SK-N-MC (cell line): ENCODE measurements around the gene WNT3.
A peak's percentile ranks its signal among the peaks of the same experiment; 100 is the strongest.

Experiments
- DNase-seq: peaks from one replicate; pipeline ENCODE4 v3.0.0-alpha.2; 2011; ENCODE audit warnings: low read depth, low spot score
- H3K27ac ChIP-seq: fragments of 200-600 bp; sonication (generic); 2 replicates; pipeline ENCODE4 v1.5.1; 2016; ENCODE audit warnings: mixed run types
- H3K36me3 ChIP-seq: fragments of 200-600 bp; sonication (generic); 2 replicates; pipeline ENCODE4 v1.6.1; 2017; ENCODE audit warnings: antibody characterized with exemption, low read length, mixed read lengths; ENCODE audit not compliant: insufficient read depth
- H3K4me3 ChIP-seq: fragments of 200-600 bp; sonication (generic); 2 replicates; pipeline ENCODE4 v1.5.1; 2016
- H3K9ac ChIP-seq: fragments of 200-600 bp; sonication (generic); 2 replicates; pipeline ENCODE4 v1.8.0; 2017; ENCODE audit warnings: mixed run types, mixed read lengths; ENCODE audit not compliant: insufficient read length
- H3K9me3 ChIP-seq: fragments of 200-600 bp; sonication (generic); 2 replicates; pipeline ENCODE4 v1.6.1; 2017; ENCODE audit warnings: low read depth, mild to moderate bottlenecking, antibody characterized with exemption, low read length, moderate library complexity, mixed read lengths
- EZH2 ChIP-seq: fragments of 200-600 bp; sonication (generic); IDR thresholded peaks from one replicate; pipeline ENCODE4 v1.6.1; 2017; ENCODE audit warnings: antibody characterized with exemption
- FOXP2 ChIP-seq: optimal IDR thresholded peaks from 2 replicates; pipeline ENCODE3; 2011; ENCODE audit warnings: mild to moderate bottlenecking, moderate library complexity; ENCODE audit not compliant: insufficient read depth; ENCODE audit errors: extremely low read length, control extremely low read depth
- POLR2AphosphoS5 ChIP-seq: IDR thresholded peaks from 2 replicates; pipeline ENCODE4 v1.6.1; 2012; ENCODE audit warnings: mild to moderate bottlenecking, low read depth, low read length, borderline replicate concordance

The WNT3 gene

DNA sequence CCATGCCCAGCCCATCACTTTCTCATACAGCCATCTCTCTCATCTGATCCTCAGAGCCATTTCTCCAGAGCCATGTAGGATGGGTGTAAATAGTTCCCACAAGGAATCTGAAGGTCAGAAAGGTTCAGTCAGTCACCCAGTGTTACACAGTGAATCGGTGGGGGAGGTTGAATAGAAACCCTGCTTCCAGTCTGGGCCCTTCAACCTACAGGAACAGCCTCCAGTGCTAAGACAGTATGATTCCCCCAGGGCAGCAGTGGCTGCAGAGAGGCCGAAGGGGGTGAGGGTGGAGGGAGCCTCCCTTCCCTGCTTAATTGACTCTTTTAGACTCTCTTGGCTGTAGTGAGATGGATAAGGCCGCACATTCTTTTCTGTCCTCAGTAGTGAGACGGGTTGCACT is 36.5 kb upstream of the WNT3 start:
- DNase-seq = no peak

DNA sequence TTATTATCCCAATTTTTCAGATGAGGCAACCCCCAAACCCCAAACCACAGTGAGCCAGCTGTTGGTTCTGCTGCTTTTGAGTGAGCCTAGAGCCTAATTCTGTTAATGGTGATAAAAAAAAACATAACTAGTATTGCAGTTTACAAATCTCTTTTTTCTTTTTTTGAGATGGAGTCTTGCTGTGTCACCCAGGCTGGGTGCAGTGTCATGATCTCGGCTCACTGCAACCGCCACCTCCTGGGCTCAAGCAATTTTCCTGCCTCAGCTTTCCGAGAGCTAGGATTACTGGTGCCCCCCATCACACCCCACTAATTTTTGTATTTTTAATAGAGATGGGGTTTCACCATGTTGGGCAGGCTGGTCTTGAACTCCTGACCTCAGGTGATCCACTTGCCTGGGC is 36.0 kb upstream of the WNT3 start:
- no peak overlapping the region for H3K27ac ChIP-seq
- H3K4me3 ChIP-seq = no peak overlapping the region
- no peaks in the 10 kb centered on the region for H3K9me3 ChIP-seq
- DNase-seq = no peak
- H3K9ac ChIP-seq = no peak overlapping the region
- H3K36me3 ChIP-seq = no peaks in the 10 kb centered on the region
- no peak for TF ChIP-seq POLR2AphosphoS5
- no peak for TF ChIP-seq EZH2
- no peak for TF ChIP-seq FOXP2

More for the DNA sequence above, 36.5 kb upstream of the WNT3 start:
- Histone ChIP-seq H3K9me3 (no peaks in the 10 kb centered on the region), H3K36me3 (no peaks in the 10 kb centered on the region), H3K27ac (no peak overlapping the region), H3K9ac (no peak overlapping the region), H3K4me3 (no peak overlapping the region)
- TF ChIP-seq FOXP2 (no peak), POLR2AphosphoS5 (no peak), EZH2 (no peak)

DNA sequence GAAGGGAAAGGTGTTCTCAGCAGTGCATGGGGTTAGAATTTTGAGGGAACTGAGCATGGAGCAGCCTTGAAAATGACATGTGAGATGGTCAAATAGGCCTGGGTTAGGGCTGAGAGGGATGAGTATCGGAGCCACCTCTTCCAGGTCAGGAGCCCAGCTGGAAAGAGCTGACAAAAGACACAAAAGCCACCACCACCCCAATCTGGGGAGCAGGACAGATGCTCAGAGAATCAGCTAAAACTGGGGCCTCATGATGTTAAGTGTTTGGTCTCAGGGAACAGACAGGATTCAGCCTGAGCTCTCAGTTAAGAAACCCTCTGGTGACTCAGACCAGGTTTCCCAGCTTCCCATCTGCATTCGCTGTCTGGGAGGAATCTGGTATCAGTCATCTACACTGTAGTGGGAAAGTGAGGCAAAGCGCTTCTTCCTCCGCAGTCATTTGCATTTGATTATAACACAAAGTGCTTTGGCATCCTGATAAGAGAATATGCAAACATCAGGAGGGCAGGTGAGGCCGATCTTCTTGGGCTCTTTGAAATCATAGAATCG is 35.5 kb upstream of the WNT3 start:
- no peaks in the 10 kb centered on the region for H3K9me3 ChIP-seq
- H3K27ac ChIP-seq = no peak overlapping the region
- H3K4me3 ChIP-seq = no peak overlapping the region
- H3K9ac ChIP-seq = no peak overlapping the region
- TF ChIP-seq POLR2AphosphoS5 (no peak), FOXP2 (no peak), EZH2 (no peak)
- DNase-seq = no peak
- H3K36me3 ChIP-seq = no peaks in the 10 kb centered on the region

DNA sequence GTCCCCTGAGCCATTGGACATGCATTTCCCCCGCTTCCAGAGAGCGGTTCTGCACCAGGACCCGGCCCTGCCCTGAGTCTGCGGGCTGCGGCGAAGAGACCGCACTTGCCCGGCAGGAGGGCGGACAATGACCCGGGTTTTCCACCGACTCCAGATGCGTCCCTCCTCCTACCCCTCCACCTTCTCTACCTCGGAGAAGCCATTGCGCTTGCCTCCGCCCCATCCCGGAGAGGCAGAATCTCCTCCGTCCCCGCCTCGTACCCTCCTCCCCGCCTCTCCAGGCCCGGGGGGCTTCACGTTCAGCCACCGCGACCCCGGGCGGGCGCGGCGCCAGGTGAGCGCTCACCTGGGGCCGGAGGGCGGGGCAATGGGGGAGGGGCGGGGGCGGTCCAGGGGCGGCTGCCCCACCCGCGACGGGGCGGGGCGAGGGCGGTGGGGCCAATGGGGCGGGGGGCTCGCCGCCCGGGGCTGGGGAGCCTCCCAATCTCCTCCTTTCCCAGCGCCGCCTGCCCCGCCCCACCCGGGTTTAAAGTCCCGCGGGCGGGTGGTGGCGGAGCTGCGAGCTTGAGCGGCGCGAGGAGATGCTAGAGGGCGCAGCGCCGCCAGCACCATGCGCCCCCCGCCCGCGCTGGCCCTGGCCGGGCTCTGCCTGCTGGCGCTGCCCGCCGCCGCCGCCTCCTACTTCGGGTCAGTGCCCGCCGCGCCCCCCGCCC is 32.7 kb upstream of the WNT3 start, which contains the start of gene WNT9B:
WNT9B (plus strand) TSS at position 555 of the 713 bp plus-strand sequence; CDS start at position 611, 56 bp downstream.
- no peak for DNase-seq
- H3K9me3 ChIP-seq = no peaks in the 10 kb centered on the region
- peak within 1 kb of the TSS; percentile 47 for H3K4me3 ChIP-seq
- TF ChIP-seq FOXP2 (no peak), EZH2 (no peak), POLR2AphosphoS5 (no peak)
- no peak within 1 kb of the TSS for H3K9ac ChIP-seq
- H3K36me3 ChIP-seq = no peaks in the 10 kb centered on the region
- H3K27ac ChIP-seq = no peak within 1 kb of the TSS

DNA sequence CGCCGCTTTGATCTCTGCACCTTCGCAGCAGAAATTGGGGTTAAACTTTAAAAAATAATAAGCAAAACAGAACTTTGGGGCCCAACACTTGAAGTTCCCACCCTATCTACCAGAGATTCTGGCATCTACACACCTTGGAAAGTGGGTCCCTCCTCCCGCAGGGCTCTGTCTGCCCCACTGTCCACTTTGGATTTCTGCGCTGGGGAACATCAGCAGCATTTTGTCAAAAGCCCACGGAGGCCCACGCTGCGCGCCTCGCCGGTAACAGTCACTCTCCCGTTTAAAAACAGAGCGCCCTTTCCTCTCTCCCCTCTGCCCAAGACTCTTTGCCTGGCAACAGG is 32.2 kb upstream of the WNT3 start:
- Histone ChIP-seq H3K27ac (no peak overlapping the region), H3K9me3 (no peaks in the 10 kb centered on the region), H3K4me3 (no peak overlapping the region), H3K9ac (no peak overlapping the region), H3K36me3 (no peaks in the 10 kb centered on the region)
- no peak for DNase-seq
- TF ChIP-seq POLR2AphosphoS5 (no peak), FOXP2 (no peak), EZH2 (no peak)

DNA sequence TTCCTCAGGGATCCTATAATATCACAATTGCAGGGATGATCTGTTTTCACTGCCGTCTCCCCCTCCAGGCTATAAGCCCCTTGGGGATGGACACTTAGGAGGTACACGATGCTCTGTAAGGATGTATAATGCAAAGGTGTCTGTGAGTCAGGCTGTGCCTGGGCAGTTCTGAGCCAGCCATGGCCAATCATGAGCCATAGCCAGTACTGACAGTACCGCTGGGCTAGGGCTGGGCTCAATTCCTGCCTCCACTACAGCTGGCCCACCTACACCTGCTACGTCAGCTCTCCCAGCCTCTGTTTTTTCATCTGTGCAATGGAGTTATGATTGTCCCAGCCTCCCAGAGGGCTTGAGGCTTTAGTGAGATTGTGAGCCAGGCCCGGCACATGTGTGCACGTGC is 30.0 kb upstream of the WNT3 start:
- no peaks in the 10 kb centered on the region for H3K9me3 ChIP-seq
- H3K9ac ChIP-seq = no peak overlapping the region
- no peak overlapping the region for H3K4me3 ChIP-seq
- DNase-seq = no peak
- no peaks in the 10 kb centered on the region for H3K36me3 ChIP-seq
- TF ChIP-seq FOXP2 (no peak), POLR2AphosphoS5 (no peak), EZH2 (no peak)
- H3K27ac ChIP-seq = no peak overlapping the region

DNA sequence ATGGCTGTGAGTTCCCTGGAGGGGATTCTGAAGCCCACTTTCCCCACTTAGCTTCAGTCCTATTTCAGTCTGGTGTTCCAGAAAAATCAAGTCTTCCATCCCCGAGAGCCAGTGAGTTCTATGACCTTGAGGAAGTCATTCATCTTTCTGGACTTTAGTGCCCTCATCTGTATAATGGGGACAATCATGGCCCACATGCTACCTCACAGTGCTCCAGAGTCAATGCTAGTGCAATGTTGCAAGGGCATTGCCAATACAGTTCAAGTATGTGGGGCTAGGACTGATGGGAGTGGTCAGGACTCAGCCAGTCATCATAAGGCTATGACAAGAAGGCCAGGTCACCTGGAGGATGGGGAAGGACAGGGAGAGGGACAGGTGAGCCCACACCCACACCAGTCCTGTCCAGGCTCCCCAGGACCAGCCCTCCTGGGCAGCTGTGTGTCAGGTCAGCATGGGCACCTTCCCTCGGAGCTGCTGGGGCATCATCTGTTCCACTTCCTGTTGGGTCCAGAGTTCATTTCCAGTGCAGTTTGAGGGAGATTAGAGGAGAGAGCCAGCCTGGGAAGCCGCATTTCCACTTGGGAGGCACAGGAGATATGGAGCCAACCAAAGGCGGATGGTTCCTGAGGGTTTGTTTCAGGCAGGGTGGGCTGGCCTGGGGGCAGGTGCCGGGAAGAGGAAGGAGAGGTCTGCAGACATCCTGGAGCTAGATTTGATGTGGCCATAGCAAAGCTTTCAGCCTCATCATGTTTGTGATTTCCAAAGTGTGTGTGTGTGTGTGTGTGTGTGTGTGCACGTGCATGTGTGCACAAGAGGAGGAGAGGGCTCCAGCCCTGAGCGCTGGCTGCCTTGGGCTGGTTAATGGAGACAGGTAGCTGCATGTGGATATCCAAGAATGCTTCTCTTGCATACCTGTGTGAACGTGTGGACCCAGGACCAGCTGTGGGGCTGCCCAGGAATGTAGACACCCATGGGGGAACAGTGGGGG is 29.0 kb upstream of the WNT3 start:
- TF ChIP-seq FOXP2 (no peak), EZH2 (no peak), POLR2AphosphoS5 (no peak)
- no peak overlapping the region for H3K27ac ChIP-seq
- H3K9me3 ChIP-seq = no peaks in the 10 kb centered on the region
- no peak overlapping the region for H3K9ac ChIP-seq
- no peak overlapping the region for H3K4me3 ChIP-seq
- no peak for DNase-seq
- no peaks in the 10 kb centered on the region for H3K36me3 ChIP-seq

DNA sequence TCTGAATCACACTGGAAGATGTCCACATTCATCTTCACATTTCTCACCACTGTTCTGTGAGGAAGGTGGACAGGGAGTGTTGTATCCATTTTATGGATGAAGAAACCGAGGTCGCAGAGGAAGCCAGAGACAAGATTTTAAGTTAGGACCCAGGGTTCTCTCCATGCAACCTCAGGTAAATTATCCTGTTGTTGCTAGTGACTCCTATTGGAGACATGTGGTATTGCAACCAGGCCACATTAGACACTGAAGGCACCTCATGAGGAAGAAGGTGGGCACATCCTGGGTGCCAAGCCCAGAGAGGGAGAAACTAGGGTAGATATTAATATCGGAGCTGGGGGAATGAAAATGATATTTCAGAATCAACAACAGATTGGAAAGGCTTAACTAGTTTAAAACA is 24.3 kb upstream of the WNT3 start:
- no peak for TF ChIP-seq POLR2AphosphoS5
- no peak for TF ChIP-seq EZH2
- no peak for TF ChIP-seq FOXP2
- no peak for DNase-seq
- Histone ChIP-seq H3K27ac (no peak overlapping the region), H3K9ac (no peak overlapping the region), H3K4me3 (no peak overlapping the region), H3K36me3 (no peaks in the 10 kb centered on the region), H3K9me3 (no peaks in the 10 kb centered on the region)
